ENCODE measurements around the gene ABCB11.

Gene ABCB11

GRCh38 chr2:169046440-169047151, 15.5 kb upstream of the ABCB11 start:
- DNase-seq (ENCODE audit: low read depth), result no peak
- TF ChIP-seq, protein P1, sequence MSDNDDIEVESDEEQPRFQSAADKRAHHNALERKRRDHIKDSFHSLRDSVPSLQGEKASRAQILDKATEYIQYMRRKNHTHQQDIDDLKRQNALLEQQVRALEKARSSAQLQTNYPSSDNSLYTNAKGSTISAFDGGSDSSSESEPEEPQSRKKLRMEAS (IDR thresholded peaks at IDR 0.05; ENCODE audit: low read depth, low read length), result no peak
- no peak for TF ChIP-seq MYC (IDR thresholded peaks at IDR 0.05; ENCODE audit: low read depth, low read length)
- no peak for TF ChIP-seq POLR2A (IDR thresholded peaks at IDR 0.05; ENCODE audit: extremely low read depth, insufficient read length)
- no peak for TF ChIP-seq CTCF (IDR thresholded peaks at IDR 0.05; ENCODE audit: low read depth, low read length)
- H3K4me3 ChIP-seq (ENCODE audit: low read depth, low read length), result no peak overlapping the region

- H3K4me3 ChIP-seq (ENCODE audit: low read depth, low read length), result no peak overlapping the region
- DNase-seq (ENCODE audit: low read depth), result no peak
- TF ChIP-seq, protein P1 (IDR thresholded peaks at IDR 0.05; ENCODE audit: low read depth, low read length), result no peak
- TF ChIP-seq POLR2A (IDR thresholded peaks at IDR 0.05; ENCODE audit: extremely low read depth, insufficient read length), result no peak
These were observed 11.7 kb upstream of the ABCB11 start for GRCh38 chr2:169042856-169043255.

- TF ChIP-seq, protein P1 (IDR thresholded peaks at IDR 0.05; ENCODE audit: low read depth, low read length), result no peak
- H3K4me3 ChIP-seq (ENCODE audit: low read depth, low read length), result no peak overlapping the region
- no peak for DNase-seq (ENCODE audit: low read depth)
These were observed 10.5 kb upstream of the ABCB11 start for GRCh38 chr2:169041594-169041993.

- DNase-seq (ENCODE audit: low read depth), result peak; percentile 67
- H3K4me3 ChIP-seq (ENCODE audit: low read depth, low read length), result no peak overlapping the region
- no peak for TF ChIP-seq CTCF (IDR thresholded peaks at IDR 0.05; ENCODE audit: low read depth, low read length)
- no peak for TF ChIP-seq MYC (IDR thresholded peaks at IDR 0.05; ENCODE audit: low read depth, low read length)
- TF ChIP-seq POLR2A (IDR thresholded peaks at IDR 0.05; ENCODE audit: extremely low read depth, insufficient read length), result no peak
- TF ChIP-seq, protein P1 (IDR thresholded peaks at IDR 0.05; ENCODE audit: low read depth, low read length), result no peak
These were observed 8.6 kb upstream of the ABCB11 start for GRCh38 chr2:169039702-169040101.

DNA sequence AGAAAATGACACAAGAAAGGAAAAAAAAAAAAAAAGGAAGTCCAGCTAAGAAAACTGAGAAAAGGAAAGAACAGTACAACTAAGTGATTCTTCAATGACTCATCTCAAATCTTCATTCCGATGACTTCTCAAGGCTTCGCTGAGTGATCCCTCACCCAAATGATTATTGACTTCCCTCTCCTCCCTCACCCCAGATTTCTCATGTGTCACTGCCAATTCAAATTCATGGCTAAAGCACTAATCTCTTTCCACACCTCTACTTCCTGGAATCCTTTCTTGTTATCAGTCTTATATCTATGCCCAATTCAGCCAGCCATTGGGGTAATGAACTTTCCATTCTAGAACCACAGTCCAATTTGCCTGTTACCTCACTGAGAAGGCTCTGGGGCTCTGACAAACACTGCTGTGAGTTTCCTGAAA, 7.2 kb upstream of the ABCB11 start:
- DNase-seq (ENCODE audit: low read depth), result peak; percentile 84
- TF ChIP-seq POLR2A (IDR thresholded peaks at IDR 0.05; ENCODE audit: extremely low read depth, insufficient read length) (no peak), CTCF (IDR thresholded peaks at IDR 0.05; ENCODE audit: low read depth, low read length) (no peak), MYC (IDR thresholded peaks at IDR 0.05; ENCODE audit: low read depth, low read length) (no peak)
- TF ChIP-seq, protein P1 (IDR thresholded peaks at IDR 0.05; ENCODE audit: low read depth, low read length), result no peak
- no peak overlapping the region for H3K4me3 ChIP-seq (ENCODE audit: low read depth, low read length)

- peak; percentile 57 for DNase-seq (ENCODE audit: low read depth)
- H3K4me3 ChIP-seq (ENCODE audit: low read depth, low read length), result no peak overlapping the region
- TF ChIP-seq POLR2A (IDR thresholded peaks at IDR 0.05; ENCODE audit: extremely low read depth, insufficient read length) (no peak), MYC (IDR thresholded peaks at IDR 0.05; ENCODE audit: low read depth, low read length) (no peak), CTCF (IDR thresholded peaks at IDR 0.05; ENCODE audit: low read depth, low read length) (no peak)
- TF ChIP-seq, protein P1 (IDR thresholded peaks at IDR 0.05; ENCODE audit: low read depth, low read length), result no peak
These were observed 5.8 kb upstream of the ABCB11 start for GRCh38 chr2:169036736-169037440.
